ENCODE data around the gene CRYM. TPM values are rescaled to one million over a fixed set of nuclear protein-coding genes. Genes with fewer than 3 reads are reported as not detected.
"Not testable (repeated sequence)": the region's sequence is repeated elsewhere in the genome, so short reads cannot be mapped to it uniquely, and the experiment has no call there.

CRYM gene
- total RNA-seq, 1 experiment from 2014 or later, result 4.9 TPM

DNA sequence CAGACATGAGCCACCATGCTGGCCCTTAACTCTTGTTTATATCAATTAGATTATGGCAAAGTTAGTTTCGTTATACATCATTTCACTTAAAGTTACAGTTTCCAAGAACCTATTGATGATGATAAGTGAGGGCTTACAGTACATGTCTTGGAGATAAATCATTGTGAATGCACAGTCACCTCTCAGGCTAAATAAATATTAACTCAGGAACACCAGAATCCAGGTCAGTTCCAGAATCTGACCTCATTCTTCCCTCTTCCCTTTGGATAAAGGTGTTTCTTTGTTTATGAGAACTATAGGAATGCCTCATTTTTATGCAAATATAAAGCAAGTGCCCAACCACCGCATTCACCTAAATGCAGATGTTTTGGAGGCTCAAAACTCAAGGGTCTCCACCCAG, 48.4 kb upstream of the CRYM start (continued):
- TF ChIP-seq, protein P1, sequence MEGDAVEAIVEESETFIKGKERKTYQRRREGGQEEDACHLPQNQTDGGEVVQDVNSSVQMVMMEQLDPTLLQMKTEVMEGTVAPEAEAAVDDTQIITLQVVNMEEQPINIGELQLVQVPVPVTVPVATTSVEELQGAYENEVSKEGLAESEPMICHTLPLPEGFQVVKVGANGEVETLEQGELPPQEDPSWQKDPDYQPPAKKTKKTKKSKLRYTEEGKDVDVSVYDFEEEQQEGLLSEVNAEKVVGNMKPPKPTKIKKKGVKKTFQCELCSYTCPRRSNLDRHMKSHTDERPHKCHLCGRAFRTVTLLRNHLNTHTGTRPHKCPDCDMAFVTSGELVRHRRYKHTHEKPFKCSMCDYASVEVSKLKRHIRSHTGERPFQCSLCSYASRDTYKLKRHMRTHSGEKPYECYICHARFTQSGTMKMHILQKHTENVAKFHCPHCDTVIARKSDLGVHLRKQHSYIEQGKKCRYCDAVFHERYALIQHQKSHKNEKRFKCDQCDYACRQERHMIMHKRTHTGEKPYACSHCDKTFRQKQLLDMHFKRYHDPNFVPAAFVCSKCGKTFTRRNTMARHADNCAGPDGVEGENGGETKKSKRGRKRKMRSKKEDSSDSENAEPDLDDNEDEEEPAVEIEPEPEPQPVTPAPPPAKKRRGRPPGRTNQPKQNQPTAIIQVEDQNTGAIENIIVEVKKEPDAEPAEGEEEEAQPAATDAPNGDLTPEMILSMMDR (IDR thresholded peaks at IDR 0.05 in 2 of 3, conservative IDR thresholded peaks at IDR 0.05 in 1 of 3; ENCODE audit: borderline replicate concordance in 1 of 3, insufficient read depth in 1 of 3, low read depth in 2 of 3, low read length in 2 of 3), result no peak
- TF ChIP-seq SRF (IDR thresholded peaks at IDR 0.05; ENCODE audit: low read depth), result no peak
- no peak for TF ChIP-seq POLR2A (IDR thresholded peaks at IDR 0.05; ENCODE audit: borderline replicate concordance, extremely low read depth, insufficient read depth, insufficient read length)
- TF ChIP-seq POLR2AphosphoS5 (IDR thresholded peaks at IDR 0.05; ENCODE audit: low read depth, low read length), result no peak
- TF ChIP-seq RAD21 (IDR thresholded peaks at IDR 0.05; ENCODE audit: low read depth), result no peak
- no peak for TF ChIP-seq ZFX (IDR thresholded peaks at IDR 0.05)

DNA sequence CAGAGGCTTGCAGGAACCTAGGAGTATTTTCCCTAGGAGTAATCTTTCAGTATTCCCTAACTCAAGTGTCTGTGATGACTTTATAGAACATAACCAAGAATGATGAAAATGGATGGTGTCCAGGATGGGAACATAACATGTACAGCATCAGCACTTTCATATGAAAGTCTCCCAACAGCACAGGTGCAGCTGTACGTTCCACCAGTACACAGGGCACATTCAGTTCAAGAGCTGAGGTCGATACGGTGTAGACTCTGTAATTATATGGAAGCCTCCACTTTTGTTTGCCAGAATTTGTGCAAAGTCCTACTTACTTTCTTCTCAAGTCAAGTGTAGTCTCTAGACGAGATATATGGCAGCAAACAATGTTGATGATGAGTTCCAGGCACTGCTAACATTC, 46.2 kb upstream of the CRYM start:
- no peaks in the 10 kb centered on the region for H3K36me3 ChIP-seq (ENCODE audit: control insufficient read depth in 1 of 2, insufficient read depth in 2 of 2, low read length in 2 of 2)
- H2AFZ ChIP-seq (ENCODE audit: low read depth, low read length, poor library complexity, severe bottlenecking), result no peak overlapping the region
- TF ChIP-seq, protein P2, sequence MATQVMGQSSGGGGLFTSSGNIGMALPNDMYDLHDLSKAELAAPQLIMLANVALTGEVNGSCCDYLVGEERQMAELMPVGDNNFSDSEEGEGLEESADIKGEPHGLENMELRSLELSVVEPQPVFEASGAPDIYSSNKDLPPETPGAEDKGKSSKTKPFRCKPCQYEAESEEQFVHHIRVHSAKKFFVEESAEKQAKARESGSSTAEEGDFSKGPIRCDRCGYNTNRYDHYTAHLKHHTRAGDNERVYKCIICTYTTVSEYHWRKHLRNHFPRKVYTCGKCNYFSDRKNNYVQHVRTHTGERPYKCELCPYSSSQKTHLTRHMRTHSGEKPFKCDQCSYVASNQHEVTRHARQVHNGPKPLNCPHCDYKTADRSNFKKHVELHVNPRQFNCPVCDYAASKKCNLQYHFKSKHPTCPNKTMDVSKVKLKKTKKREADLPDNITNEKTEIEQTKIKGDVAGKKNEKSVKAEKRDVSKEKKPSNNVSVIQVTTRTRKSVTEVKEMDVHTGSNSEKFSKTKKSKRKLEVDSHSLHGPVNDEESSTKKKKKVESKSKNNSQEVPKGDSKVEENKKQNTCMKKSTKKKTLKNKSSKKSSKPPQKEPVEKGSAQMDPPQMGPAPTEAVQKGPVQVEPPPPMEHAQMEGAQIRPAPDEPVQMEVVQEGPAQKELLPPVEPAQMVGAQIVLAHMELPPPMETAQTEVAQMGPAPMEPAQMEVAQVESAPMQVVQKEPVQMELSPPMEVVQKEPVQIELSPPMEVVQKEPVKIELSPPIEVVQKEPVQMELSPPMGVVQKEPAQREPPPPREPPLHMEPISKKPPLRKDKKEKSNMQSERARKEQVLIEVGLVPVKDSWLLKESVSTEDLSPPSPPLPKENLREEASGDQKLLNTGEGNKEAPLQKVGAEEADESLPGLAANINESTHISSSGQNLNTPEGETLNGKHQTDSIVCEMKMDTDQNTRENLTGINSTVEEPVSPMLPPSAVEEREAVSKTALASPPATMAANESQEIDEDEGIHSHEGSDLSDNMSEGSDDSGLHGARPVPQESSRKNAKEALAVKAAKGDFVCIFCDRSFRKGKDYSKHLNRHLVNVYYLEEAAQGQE (IDR thresholded peaks at IDR 0.05; ENCODE audit: low read depth), result no peak
- no peak for TF ChIP-seq CBX3 (IDR thresholded peaks at IDR 0.05; ENCODE audit: low read depth)
- no peak for TF ChIP-seq RAD21 (IDR thresholded peaks at IDR 0.05; ENCODE audit: low read depth)
- no peak for TF ChIP-seq EZH2phosphoT487 (IDR thresholded peaks at IDR 0.05; ENCODE audit: borderline replicate concordance)
- TF ChIP-seq, protein P3, sequence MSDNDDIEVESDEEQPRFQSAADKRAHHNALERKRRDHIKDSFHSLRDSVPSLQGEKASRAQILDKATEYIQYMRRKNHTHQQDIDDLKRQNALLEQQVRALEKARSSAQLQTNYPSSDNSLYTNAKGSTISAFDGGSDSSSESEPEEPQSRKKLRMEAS (IDR thresholded peaks at IDR 0.05), result no peak
- no peak for TF ChIP-seq EGR1 (IDR thresholded peaks at IDR 0.05; ENCODE audit: low read depth)
- no peak for TF ChIP-seq EZH2 (IDR thresholded peaks at IDR 0.05)
- no peak for TF ChIP-seq SP1 (IDR thresholded peaks at IDR 0.05; ENCODE audit: low read depth)
- no peak for TF ChIP-seq ZNF274 (IDR thresholded peaks at IDR 0.05; ENCODE audit: low read depth, low read length)
- no peak for TF ChIP-seq CEBPB (IDR thresholded peaks at IDR 0.05; ENCODE audit: low read depth)
- no peaks in the 10 kb centered on the region for H3K79me2 ChIP-seq (ENCODE audit: insufficient read depth, low read length)
- BruUV-seq (replicated peaks), result no TSS peak
- no peaks in the 10 kb centered on the region for H3K4me1 ChIP-seq (ENCODE audit: control insufficient read depth in 1 of 2, insufficient read depth in 2 of 2, low read length in 2 of 2)
- no peaks in the 10 kb centered on the region for H3K9me2 ChIP-seq (ENCODE audit: insufficient read depth)
- H3K27me3 ChIP-seq (ENCODE audit: insufficient read depth, low read length), result no peaks in the 10 kb centered on the region
- H3K4me2 ChIP-seq (ENCODE audit: low read length), result no peak overlapping the region
- no peak overlapping the region for H3K9ac ChIP-seq (ENCODE audit: low read length)
- DNase-seq (ENCODE audit: low read depth, low spot score) (no peak), ATAC-seq (no peak)
- ChIA-PET RAD21 (ENCODE audit: low non-redundant PET in 1 of 2, low total read pairs in 2 of 2, uncharacterized antibody in 2 of 2, unreplicated experiment in 2 of 2) (no interaction called here), POLR2A (no interaction called here), CTCF (no interaction called here)
- H3K4me3 ChIP-seq (replicated peaks in 1 of 2; ENCODE audit: low read depth in 1 of 2, low read length in 2 of 2), result no peak overlapping the region
- no peaks in the 10 kb centered on the region for H4K20me1 ChIP-seq (ENCODE audit: insufficient read depth)
- no peaks in the 10 kb centered on the region for H3K9me3 ChIP-seq (ENCODE audit: control insufficient read depth in 1 of 2, insufficient read depth in 1 of 2, low read depth in 1 of 2, low read length in 2 of 2)
- H3K27ac ChIP-seq (ENCODE audit: low read depth, low read length), result no peak overlapping the region
- intact Hi-C loops (cut with micrococcal nuclease), result no loop called here

DNA sequence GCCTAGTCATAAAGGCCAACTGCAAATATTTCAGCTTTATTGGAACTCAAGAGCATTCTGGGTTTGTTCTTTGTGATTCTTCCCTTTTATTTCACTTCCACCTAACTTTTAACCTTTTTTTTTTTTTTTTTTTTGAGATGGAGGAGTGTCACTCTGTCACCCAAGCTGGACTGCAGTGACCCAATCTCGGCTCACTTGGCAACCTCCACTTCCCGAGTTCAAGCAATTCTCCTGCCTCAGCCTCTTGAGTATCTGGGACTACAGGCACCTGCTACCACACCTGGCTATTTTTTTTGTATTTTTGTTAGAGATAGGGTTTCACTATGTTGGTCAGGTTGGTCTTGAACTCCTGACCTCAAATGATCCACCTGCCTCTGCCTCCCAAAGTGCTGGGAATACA, 44.2 kb upstream of the CRYM start:
- H2AFZ ChIP-seq (ENCODE audit: low read depth, low read length, poor library complexity, severe bottlenecking); H3K9me2 ChIP-seq (ENCODE audit: insufficient read depth); H3K36me3 ChIP-seq (ENCODE audit: control insufficient read depth in 1 of 2, insufficient read depth in 2 of 2, low read length in 2 of 2); H3K79me2 ChIP-seq (ENCODE audit: insufficient read depth, low read length); H3K27me3 ChIP-seq (ENCODE audit: insufficient read depth, low read length); H3K9me3 ChIP-seq (ENCODE audit: control insufficient read depth in 1 of 2, insufficient read depth in 1 of 2, low read depth in 1 of 2, low read length in 2 of 2); intact Hi-C loops (cut with micrococcal nuclease); POLR2A ChIA-PET; H3K4me3 ChIP-seq (replicated peaks in 1 of 2; ENCODE audit: low read depth in 1 of 2, low read length in 2 of 2); BruUV-seq (replicated peaks); H3K4me2 ChIP-seq (ENCODE audit: low read length); DNase-seq (ENCODE audit: low read depth, low spot score); H3K27ac ChIP-seq (ENCODE audit: low read depth, low read length); H3K9ac ChIP-seq (ENCODE audit: low read length); ATAC-seq; H4K20me1 ChIP-seq (ENCODE audit: insufficient read depth); H3K4me1 ChIP-seq (ENCODE audit: control insufficient read depth in 1 of 2, insufficient read depth in 2 of 2, low read length in 2 of 2); CTCF ChIA-PET: not testable (repeated sequence)
- RAD21 ChIA-PET (ENCODE audit: low non-redundant PET in 1 of 2, low total read pairs in 2 of 2, uncharacterized antibody in 2 of 2, unreplicated experiment in 2 of 2), result interaction anchor here in 1 of 2 experiments (0.7 kb wide), 1 partner anchor 134 kb away, joined by 4 read pairs; no protein-coding TSS in a partner anchor
